Lung (tissue), 16 donors: ENCODE measurements around the gene AZU1. TPM values are rescaled to one million over a fixed set of nuclear protein-coding genes. Genes with fewer than 3 reads are reported as not detected.

Experiments
- ATAC-seq: fragments of 200-7000 bp; cut with Tn5 transposase; one replicate; pipeline ENCODE4 v1.9.1; 2020; ENCODE audit warnings: moderate number of reproducible peaks; ENCODE audit not compliant: insufficient read depth, low FRiP score
- DNase-seq, 3 donors: peaks; one replicate each; pipeline ENCODE4 v3.0.0-alpha.2; 2013 to 2017
- H3K27ac ChIP-seq, 2 donors: one replicate each; pipeline ENCODE4 v1.5.1; 2013; ENCODE audit warnings: mild to moderate bottlenecking in 2 of 2, moderate library complexity in 2 of 2, control low read depth in 1 of 2, inconsistent platforms in 1 of 2, low read depth in 1 of 2, low read length in 1 of 2
- H3K27me3 ChIP-seq, 3 donors: one replicate each; pipeline ENCODE4 v1.5.1; 2013; ENCODE audit warnings: low read length in 2 of 3; ENCODE audit not compliant: control insufficient read depth in 3 of 3, insufficient read depth in 3 of 3
- H3K36me3 ChIP-seq, 4 donors: one replicate each; pipeline ENCODE4 v1.5.1; 2013; ENCODE audit warnings: low read length in 4 of 4, mild to moderate bottlenecking in 1 of 4, moderate library complexity in 1 of 4; ENCODE audit not compliant: control insufficient read depth in 4 of 4, insufficient read depth in 4 of 4
- H3K4me1 ChIP-seq, 5 donors: one replicate each; pipeline ENCODE4 v1.5.1; 2013; ENCODE audit warnings: low read length in 5 of 5, mild to moderate bottlenecking in 2 of 5, moderate library complexity in 1 of 5; ENCODE audit not compliant: control insufficient read depth in 5 of 5, insufficient read depth in 5 of 5
- H3K4me3 ChIP-seq: one replicate; pipeline ENCODE4 v1.5.1; 2013; ENCODE audit warnings: mild to moderate bottlenecking, control low read depth, moderate library complexity
- H3K9ac ChIP-seq, 2 donors: one replicate each; pipeline ENCODE4 v1.5.1; 2013; ENCODE audit warnings: low read length in 2 of 2, control low read depth in 1 of 2; ENCODE audit not compliant: insufficient read depth in 1 of 2
- H3K9me3 ChIP-seq, 4 donors: one replicate each; pipeline ENCODE4 v1.5.1; 2013; ENCODE audit warnings: low read length in 3 of 4, mild to moderate bottlenecking in 1 of 4, moderate library complexity in 1 of 4; ENCODE audit not compliant: control insufficient read depth in 4 of 4, insufficient read depth in 3 of 4
- WGBS, 2 donors: extraction: QIAGEN DNeasy Blood & Tissue Kit; methylation state at CpG; one replicate each; pipeline ENCODE4 v1.1.7; 2013; 5-methylcytosine and 5-hydroxymethylcytosine counted together
- long read RNA-seq, 5 donors: transcript quantifications; one replicate each; lab custom pipeline, GENCODE V29; 2026
- polyA plus RNA-seq, 2 donors: library from polyadenylated mRNA; stranded (reverse); fragments of 200-250 nt; gene quantifications; one replicate each; pipeline ENCODE4 v1.2.1, GENCODE V29; 2013
- total RNA-seq, 2 donors: library from RNA; depleted of rRNA in 1 of 2; stranded (reverse); fragments of >200 nt in 1 of 2; gene quantifications; one replicate each; pipeline ENCODE4 v1.2.1, GENCODE V29; 2014 to 2021
- TF ChIP-seq, protein P1 (sequence below): IDR thresholded peaks from 2 replicates; pipeline ENCODE4 v1.5.1; 2012; ENCODE audit warnings: mild to moderate bottlenecking; ENCODE audit errors: control extremely low read depth, extremely low read depth
- donor health status: control.
- donor health status: control.
- donor health status: Bipolar disorder and iron deficiency.
- donor health status: healthy.
- donor health status: DM: yes; HTN: yes; CAD: no.

AZU1 gene, protein sequence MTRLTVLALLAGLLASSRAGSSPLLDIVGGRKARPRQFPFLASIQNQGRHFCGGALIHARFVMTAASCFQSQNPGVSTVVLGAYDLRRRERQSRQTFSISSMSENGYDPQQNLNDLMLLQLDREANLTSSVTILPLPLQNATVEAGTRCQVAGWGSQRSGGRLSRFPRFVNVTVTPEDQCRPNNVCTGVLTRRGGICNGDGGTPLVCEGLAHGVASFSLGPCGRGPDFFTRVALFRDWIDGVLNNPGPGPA
- total RNA-seq, result 1 to 10 TPM; 2.1 to 9.8 TPM
- 1 to 10 TPM; 2.0 to 6.7 TPM for polyA plus RNA-seq
- long read RNA-seq, donor 1, result 0 reads
- long read RNA-seq, donor 2, result 0 reads
- long read RNA-seq, donor 3, partial matches to known transcripts, result 0 of 1 reads
- long read RNA-seq, donor 3, other reads (novel, unspliced or antisense), result 0 of 1 reads
- long read RNA-seq, donor 4, result 0 reads
- long read RNA-seq, donor 5, result 0 reads

DNA sequence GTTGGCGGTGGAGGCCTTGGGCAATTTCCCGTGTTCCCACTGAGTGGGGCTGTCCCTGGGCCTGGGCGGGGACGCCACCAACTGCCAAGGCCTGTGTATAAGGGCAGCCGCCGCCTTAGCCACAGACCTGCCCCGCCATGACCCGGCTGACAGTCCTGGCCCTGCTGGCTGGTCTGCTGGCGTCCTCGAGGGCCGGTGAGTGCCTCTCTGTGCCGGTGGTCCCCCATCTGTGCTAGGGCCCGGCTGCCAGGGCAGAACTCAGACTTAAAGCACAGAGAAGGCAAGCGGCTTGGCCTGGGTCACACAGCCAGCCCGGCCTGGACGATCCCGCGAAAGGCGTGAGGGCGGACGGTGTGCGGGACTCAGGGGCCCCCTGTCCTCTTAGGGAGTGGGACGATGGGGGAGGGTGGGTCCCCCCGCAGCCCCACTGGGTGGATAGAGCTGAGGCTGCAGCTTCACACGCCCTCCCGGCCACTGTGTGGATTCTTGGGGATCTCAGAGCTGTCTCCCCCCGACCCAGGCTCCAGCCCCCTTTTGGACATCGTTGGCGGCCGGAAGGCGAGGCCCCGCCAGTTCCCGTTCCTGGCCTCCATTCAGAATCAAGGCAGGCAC lies at the start of gene AZU1:
Gene AZU1, plus strand, starts transcription at position 128 of the 612 bp plus-strand sequence. Its CDS starts 10 bp downstream, at position 138.
- Histone ChIP-seq H3K27ac (no peak within 1 kb of the TSS), H3K4me3 (no peak within 1 kb of the TSS), H3K27me3 (peaks cover 0 to 4% (median 0%) of the 10 kb centered on the region in 3 donors), H3K4me1 (peaks cover 0 to 3% (median 0%) of the 10 kb centered on the region in 5 donors), H3K9me3 (no peaks in the 10 kb centered on the region), H3K36me3 (no peaks in the 10 kb centered on the region), H3K9ac (no peak within 1 kb of the TSS)
- TF ChIP-seq, protein P1, sequence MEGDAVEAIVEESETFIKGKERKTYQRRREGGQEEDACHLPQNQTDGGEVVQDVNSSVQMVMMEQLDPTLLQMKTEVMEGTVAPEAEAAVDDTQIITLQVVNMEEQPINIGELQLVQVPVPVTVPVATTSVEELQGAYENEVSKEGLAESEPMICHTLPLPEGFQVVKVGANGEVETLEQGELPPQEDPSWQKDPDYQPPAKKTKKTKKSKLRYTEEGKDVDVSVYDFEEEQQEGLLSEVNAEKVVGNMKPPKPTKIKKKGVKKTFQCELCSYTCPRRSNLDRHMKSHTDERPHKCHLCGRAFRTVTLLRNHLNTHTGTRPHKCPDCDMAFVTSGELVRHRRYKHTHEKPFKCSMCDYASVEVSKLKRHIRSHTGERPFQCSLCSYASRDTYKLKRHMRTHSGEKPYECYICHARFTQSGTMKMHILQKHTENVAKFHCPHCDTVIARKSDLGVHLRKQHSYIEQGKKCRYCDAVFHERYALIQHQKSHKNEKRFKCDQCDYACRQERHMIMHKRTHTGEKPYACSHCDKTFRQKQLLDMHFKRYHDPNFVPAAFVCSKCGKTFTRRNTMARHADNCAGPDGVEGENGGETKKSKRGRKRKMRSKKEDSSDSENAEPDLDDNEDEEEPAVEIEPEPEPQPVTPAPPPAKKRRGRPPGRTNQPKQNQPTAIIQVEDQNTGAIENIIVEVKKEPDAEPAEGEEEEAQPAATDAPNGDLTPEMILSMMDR, result no peak
- DNase-seq (no peak), ATAC-seq (no peak)
- WGBS, 2 donors, result 28 to 58% methylated on average over 29 to 33 of the region's 33 CpGs

DNA sequence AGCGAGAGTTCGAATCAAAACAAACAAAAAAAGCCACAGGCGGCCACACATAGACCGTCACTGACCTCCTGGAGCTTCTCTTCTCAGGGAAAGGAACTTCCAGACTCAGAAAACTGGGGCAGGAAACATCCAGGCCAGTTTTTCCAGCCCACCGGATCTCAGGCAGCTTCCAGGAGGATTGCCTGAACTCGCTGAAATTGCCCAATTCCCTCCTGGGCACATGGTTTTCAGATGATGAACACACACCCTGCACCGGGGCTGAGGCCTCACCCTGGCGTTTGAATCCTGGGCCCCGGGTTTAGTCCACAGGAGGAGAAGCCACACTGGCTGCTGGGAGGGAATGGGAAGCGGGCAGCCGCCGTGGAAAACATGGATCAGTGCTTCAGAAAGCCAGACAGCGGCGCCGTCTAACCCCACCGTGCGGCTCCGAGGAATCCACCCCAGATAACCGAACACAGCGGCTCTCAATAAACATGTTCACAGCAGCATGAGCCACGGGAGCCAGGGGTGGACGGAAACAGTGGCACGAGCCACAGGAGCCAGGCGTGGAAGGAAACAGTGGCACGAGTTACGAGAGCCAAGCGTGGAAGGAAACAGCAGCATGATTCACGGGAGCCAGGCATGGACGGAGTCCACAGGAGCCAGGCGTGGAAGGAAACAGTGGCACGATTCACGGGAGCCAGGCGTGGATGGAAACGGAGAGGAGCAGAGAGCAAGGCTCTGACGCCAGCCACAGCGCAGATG lies 48.6 kb upstream of the AZU1 start:
- Histone ChIP-seq H3K27ac (peak overlapping the region in 1 of 2 donors; percentile 84), H3K4me3 (no peak overlapping the region), H3K36me3 (no peaks in the 10 kb centered on the region), H3K9me3 (no peaks in the 10 kb centered on the region), H3K27me3 (no peaks in the 10 kb centered on the region), H3K4me1 (peaks cover 0 to 17% (median 8%) of the 10 kb centered on the region in 5 donors), H3K9ac (no peak overlapping the region)
- 54 to 60% methylated on average over 36 of the region's 36 CpGs for WGBS, 2 donors
- ATAC-seq (no peak), DNase-seq (peak; percentile 48 to 82 (median 71))
- TF ChIP-seq, protein P1, result no peak

DNA sequence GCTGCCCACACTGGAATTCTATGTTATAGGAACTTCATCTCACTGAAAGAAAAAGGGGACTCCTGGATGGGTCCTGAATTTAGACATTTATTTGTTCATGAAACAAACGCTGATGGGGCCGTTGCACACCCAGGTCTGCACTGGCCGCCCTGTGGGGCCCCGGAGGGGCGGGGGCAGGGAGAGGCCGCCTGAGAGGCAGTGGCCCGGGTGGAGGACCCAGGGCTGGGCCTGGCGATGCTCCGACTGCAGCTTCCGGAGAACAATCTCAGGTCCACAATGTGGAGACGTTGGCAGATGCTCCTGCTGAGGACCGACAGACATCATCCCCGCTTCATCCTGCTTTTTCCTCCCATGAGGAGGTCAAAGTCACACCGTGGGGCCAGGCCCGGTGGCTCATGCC lies 46.7 kb upstream of the AZU1 start:
- H3K27ac ChIP-seq, result peak overlapping the region in 1 of 2 donors; percentile 60

More for the DNA sequence above, 46.7 kb upstream of the AZU1 start:
- Histone ChIP-seq H3K4me1 (peaks cover 0 to 17% (median 11%) of the 10 kb centered on the region in 5 donors), H3K9me3 (no peaks in the 10 kb centered on the region), H3K9ac (no peak overlapping the region), H3K4me3 (no peak overlapping the region), H3K36me3 (no peaks in the 10 kb centered on the region), H3K27me3 (no peaks in the 10 kb centered on the region)
- TF ChIP-seq, protein P1, result no peak
- WGBS, 2 donors, result 69 to 80% methylated on average over 15 of the region's 15 CpGs
- ATAC-seq (no peak), DNase-seq (no peak)
